Activated naive CD4-positive, alpha-beta T cell treated with anti-CD3 and anti-CD28 coated beads, Interleukin-2, amount 50 U/mL, for 16 hours (primary cell): Measurements from ENCODE around the gene NOS1AP.
"Not testable (repeated sequence)": the region's sequence is repeated elsewhere in the genome, so short reads cannot be mapped to it uniquely, and the experiment has no call there.

Source experiments
- DNase-seq: peaks from one replicate; pipeline ENCODE4 v3.0.0-alpha.2; 2020

Gene NOS1AP

GRCh38 chr1:162390396-162391185 is 321.1 kb downstream of the NOS1AP start:
- DNase-seq = no peak

DNA sequence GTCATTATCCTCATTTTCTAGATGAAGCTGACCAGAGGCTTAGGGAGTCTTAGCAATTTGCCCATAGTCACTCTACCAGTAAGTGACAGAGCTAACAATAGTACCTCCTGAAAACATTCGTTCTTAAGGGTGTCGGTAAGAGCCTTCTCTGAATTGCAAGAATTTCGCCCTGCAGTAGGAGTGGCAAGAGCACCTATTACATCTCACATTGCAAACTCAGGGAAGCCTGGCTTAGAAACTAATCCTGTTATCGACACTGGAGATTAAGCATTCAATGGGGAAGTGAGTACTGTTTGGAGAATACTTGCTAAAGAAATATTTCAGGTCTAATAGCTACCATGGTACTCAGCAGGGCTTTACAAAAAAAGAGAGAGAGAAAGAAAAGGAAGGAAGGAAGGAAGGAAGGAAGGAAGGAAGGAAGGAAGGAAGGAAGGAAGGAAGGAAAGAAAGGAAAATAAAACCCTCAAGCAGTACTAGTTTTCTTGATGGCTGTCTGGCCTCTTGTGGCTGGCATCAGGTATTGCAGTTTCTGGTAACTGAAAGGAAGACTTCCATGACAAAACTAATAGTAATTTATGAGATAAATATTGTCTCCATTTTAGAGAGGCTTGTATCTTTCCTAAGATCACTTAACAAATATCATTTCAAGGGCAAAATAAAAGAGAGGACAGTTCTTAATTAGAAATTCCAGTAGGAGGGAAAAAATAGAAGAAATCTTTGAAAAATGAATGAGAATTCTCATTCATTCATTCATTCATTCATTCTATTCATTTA is 322.5 kb downstream of the NOS1AP start:
- DNase-seq = no peak

- DNase-seq = no peak
Observed at GRCh38 chr1:162396201-162396906, 326.9 kb downstream of the NOS1AP start.

DNA sequence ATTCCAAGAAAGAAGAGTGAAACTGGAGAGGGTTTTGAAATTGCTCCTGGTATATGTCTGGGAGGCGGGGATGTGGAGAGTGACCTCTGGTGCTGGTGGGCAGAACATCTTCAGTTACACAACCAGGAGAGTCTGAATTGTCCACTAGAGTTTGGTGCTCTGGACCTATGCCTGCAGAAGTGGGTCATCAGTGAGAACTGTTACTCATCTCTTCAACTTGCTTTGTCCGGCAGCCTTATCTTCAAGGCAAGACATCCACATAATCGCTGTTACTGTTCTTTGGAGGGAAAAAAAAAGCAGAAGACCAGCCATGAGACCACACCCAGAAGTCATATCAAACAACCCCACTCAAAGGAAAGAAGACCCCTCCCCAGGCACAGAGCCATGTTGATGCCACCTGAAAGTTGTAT is 327.6 kb downstream of the NOS1AP start:
- no peak for DNase-seq

DNA sequence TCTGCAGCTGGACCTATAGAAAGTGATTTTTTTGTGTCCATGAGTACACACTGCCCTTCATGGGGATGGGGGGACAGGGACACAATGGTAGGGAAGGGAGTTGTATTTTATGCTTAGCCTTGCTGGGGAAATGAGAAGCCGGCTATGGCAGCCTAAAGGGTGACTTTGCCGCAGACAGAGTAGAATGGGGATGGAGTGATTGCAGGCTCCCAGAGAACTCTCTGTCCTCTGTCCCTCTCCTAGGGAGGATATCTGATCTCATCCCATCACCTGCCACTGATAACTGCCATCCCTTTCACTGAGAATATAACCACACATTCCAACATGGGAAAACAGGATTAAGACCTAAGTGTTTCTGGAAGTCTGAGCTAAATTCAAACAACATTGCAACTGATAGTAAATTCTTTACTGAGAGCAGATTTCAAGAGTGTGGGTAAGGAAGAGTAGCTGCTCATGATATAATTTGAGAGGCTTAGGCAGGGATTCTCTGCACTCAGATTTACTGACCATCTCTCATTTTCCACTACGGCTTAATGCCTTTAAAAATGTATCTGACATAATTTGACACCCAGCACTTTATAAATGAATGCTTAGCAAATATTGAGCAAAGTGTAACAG is 328.6 kb downstream of the NOS1AP start:
- DNase-seq = no peak

DNA sequence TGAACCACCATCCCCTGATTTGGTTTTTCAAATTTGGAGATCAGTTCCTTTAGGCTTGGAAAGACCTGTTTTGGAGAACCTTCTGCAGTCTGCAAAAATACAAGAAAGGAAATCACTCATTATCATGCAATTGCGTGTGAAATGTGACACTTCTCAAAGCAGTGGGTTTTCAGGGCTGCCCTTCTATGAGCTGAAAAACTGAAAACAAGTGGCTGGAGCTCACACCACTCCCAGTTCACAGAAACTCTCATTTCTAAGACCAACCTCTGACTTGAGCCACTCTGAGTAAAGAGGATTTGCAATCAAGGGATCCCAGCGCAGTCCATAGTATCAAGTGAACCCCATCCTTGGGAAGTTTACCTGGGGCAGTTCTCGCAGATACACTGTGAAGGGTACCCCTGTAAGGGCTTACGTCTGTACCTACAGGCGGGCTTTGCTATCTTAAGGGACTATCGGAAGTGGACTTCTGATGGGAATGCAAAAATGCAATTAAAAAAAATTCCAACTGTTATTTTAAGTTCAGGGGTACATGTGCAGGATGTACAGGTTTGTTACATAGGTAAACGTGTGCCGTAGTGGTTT is 329.6 kb downstream of the NOS1AP start:
- DNase-seq = no peak

- no peak for DNase-seq
Observed at GRCh38 chr1:162400790-162401355, 331.4 kb downstream of the NOS1AP start.

GRCh38 chr1:162404550-162405160 is 335.2 kb downstream of the NOS1AP start:
- DNase-seq = no peak

DNA sequence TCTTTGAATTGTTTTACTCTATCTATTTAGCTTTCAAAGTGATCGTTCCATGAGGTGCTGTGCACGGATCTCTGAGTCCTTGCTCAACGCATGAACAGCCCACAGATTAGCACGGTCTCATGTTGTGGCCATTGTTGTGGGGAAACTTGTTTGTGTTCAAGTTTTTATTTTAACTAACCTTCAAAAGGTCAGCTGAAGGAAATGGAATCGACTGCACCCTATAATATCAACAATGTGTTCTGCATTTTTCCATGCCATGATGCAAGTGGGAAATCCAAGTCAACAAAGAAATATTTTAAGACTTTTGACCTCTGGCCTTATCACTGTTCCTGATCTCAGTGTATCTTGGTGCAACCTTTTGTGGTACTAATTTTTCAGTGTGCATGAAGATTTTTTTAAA is 336.3 kb downstream of the NOS1AP start:
- no peak for DNase-seq

GRCh38 chr1:162406811-162407210 is 337.3 kb downstream of the NOS1AP start:
- DNase-seq = no peak

DNA sequence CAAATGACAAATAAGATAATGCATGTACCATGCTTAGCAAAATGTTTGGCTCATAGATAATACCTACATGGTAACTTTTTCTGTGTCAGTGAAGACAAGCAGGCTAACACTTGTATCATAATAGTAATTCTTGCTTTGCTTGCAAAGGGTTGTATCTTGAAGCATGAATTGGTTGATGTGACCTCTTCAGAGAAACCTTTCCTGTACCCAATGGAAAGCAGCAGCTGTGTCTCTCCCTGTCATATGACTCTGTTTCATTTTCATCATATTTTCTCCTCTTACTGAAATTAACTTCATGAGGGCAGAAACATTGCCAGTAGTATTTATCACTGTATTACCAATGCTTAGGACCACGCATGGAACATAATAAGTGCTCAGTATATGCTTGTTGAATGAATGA is 338.0 kb downstream of the NOS1AP start:
- no peak for DNase-seq

GRCh38 chr1:162412002-162412401 is 342.5 kb downstream of the NOS1AP start, which contains the start of gene SH2D1B:
SH2D1B (minus strand) TSS chr1:162412136; CDS start chr1:162412016, 120 bp downstream.
- DNase-seq = no peak

GRCh38 chr1:162416215-162416614 is 346.7 kb downstream of the NOS1AP start:
- DNase-seq = no peak

GRCh38 chr1:162416909-162417308 is 347.4 kb downstream of the NOS1AP start:
- no peak for DNase-seq

- DNase-seq = no peak
Observed at GRCh38 chr1:162417650-162418049, 348.2 kb downstream of the NOS1AP start.

GRCh38 chr1:162418584-162418983 is 349.1 kb downstream of the NOS1AP start:
- DNase-seq = not testable (repeated sequence)

DNA sequence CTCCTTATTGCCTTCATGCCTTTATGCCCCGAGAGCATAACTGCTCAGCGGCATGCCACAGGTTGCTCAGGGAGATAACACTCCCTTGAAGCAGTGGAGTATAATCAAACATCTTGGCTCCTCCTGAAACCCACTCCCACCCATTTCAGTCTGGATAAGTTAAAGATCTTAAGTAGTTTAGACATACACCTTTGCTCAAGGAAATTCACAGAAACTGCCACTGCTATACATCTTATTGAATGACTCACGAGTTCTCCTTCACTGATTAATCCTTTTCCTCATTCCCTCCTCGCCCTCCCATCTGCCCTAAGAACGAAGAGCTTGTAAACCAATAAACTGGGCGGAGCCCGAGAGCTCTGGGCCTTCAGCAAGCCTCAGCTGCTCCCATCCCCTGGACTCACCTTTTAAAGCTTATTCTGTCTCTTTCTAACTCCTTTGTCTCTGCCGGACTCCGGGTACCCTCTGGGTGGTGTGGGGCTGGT is 350.0 kb downstream of the NOS1AP start:
- DNase-seq = not testable (repeated sequence)
